ENCODE data around the gene F7. TPM values are rescaled to one million over a fixed set of nuclear protein-coding genes. Genes with fewer than 3 reads are reported as not detected.

F7 gene
- total RNA-seq, 2 donors from 2014 or later = 0.20 TPM; not detected in 1

DNA sequence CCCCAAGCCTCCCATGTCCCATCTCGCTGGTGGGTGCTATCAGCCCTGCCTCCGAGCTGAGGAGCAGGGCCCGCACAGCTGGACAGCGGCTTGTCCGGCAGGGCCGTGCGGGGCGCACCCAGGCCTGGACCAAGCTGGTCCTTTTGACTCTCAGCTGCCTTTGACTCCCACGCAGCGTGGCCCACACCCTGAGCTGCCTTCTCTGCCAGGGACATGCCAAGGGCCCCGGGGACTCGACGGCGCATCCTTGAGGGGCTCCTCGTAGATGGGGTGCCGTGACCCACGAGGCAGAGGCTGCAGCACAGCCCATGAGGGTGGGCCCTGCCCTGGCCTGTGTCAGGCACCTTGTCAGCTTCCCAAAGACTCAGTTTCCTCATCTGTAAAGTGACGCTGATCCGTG lies 38.8 kb upstream of the F7 start:
- Histone ChIP-seq H3K4me1 (no peaks in the 10 kb centered on the region), H3K36me3 (peaks cover 5% of the 10 kb centered on the region), H3K27ac (no peak overlapping the region), H3K9me3 (no peaks in the 10 kb centered on the region), H3K27me3 (no peaks in the 10 kb centered on the region), H3K4me3 (no peak overlapping the region)
- DNase-seq (ENCODE audit: low spot score) = no peak
- TF ChIP-seq, protein P1, sequence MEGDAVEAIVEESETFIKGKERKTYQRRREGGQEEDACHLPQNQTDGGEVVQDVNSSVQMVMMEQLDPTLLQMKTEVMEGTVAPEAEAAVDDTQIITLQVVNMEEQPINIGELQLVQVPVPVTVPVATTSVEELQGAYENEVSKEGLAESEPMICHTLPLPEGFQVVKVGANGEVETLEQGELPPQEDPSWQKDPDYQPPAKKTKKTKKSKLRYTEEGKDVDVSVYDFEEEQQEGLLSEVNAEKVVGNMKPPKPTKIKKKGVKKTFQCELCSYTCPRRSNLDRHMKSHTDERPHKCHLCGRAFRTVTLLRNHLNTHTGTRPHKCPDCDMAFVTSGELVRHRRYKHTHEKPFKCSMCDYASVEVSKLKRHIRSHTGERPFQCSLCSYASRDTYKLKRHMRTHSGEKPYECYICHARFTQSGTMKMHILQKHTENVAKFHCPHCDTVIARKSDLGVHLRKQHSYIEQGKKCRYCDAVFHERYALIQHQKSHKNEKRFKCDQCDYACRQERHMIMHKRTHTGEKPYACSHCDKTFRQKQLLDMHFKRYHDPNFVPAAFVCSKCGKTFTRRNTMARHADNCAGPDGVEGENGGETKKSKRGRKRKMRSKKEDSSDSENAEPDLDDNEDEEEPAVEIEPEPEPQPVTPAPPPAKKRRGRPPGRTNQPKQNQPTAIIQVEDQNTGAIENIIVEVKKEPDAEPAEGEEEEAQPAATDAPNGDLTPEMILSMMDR (IDR thresholded peaks at IDR 0.05) = no peak

DNA sequence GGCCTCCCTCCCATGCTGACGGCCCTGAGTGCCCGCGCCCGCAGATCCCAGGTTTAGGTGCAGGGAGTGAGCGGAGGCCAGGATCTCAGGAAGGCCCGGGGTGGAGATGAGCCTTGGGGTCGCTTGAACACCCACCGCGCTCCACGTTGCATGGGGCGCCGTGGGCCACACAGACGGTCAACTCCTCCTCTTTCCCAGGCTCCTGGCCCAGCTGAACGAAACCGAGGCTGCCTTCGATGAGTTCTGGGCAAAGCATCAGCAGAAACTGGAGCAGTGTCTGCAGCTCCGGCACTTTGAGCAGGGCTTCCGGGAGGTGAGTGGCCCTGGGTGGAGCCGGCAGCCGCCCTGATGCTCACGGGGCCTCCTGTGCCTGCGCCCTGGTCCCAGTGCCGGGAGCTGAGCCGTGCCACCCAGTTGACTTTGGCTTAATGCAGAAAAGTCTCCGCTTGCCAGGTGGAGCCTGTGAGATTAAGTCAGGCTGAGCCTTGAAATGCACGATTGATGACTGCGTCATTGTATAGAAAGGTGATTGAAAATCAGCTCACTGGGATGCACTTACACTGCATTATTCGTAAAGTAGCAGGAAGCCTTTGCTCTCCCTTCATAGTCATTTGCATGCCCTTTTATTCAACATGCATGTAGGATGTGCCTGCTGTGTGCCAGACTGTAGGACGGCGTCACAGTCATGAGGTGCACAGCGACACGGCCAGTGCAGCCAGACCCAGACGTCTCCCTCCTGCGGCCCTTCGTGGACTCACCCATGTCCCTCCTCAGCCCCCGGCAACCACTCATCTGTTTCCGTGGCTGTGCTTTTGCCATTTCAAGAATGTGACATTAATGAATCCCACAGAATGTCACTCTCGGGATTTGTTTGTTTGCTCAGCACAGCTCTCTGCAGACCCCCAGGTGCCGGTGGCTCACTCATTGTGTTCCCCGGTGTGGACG lies 35.5 kb upstream of the F7 start:
- H3K9me3 ChIP-seq = no peaks in the 10 kb centered on the region
- no peak for DNase-seq (ENCODE audit: low spot score)
- no peak overlapping the region for H3K27ac ChIP-seq
- TF ChIP-seq, protein P1 (IDR thresholded peaks at IDR 0.05) = no peak
- no peaks in the 10 kb centered on the region for H3K4me1 ChIP-seq
- no peaks in the 10 kb centered on the region for H3K27me3 ChIP-seq
- H3K4me3 ChIP-seq = no peak overlapping the region
- peaks cover 8% of the 10 kb centered on the region for H3K36me3 ChIP-seq

DNA sequence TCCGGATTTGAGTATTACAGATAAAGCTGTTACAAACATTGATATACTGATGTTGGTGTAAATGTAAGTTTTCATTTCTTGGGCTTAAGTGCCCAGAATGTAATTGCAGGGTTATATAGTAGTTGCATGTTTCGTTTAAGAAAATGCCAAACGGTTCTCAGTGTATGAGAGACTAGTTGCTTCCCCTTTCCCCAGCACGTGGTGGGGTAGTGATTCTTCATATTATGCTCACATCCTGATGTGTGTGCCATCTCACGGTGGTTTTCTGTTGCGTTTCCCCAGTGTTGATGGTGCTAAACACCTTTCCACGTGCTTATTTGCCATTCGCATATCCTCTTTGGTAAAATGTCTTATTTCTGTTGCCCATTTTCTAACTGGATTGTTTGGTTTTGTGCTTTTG lies 34.7 kb upstream of the F7 start:
- Histone ChIP-seq H3K36me3 (peaks cover 12% of the 10 kb centered on the region), H3K4me1 (no peaks in the 10 kb centered on the region), H3K27me3 (no peaks in the 10 kb centered on the region), H3K27ac (no peak overlapping the region), H3K9me3 (no peaks in the 10 kb centered on the region), H3K4me3 (no peak overlapping the region)
- TF ChIP-seq, protein P1 (IDR thresholded peaks at IDR 0.05) = no peak
- no peak for DNase-seq (ENCODE audit: low spot score)

DNA sequence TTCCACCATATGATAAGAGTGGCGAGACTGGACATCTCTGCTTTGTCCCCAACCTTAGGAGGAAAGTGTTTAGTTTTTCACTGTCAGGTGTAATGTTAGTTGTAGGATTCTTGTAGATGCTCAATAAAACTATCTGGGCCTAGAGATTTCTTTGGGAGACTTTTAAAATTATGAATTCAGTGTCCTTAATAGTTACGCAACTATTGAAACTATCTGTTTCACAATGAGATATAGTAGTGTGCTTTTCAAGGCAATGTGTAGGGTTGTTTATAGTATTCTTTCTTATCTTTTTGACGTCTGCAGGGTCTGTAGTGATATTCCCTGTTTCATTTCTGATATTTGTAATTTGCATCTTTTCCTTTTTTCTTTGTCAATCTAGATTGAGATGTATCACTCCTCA lies 33.2 kb upstream of the F7 start:
- no peak for DNase-seq (ENCODE audit: low spot score)
- Histone ChIP-seq H3K36me3 (peaks cover 15% of the 10 kb centered on the region), H3K27me3 (no peaks in the 10 kb centered on the region), H3K4me3 (no peak overlapping the region), H3K4me1 (no peaks in the 10 kb centered on the region), H3K27ac (no peak overlapping the region), H3K9me3 (no peaks in the 10 kb centered on the region)
- TF ChIP-seq, protein P1 (IDR thresholded peaks at IDR 0.05) = no peak

DNA sequence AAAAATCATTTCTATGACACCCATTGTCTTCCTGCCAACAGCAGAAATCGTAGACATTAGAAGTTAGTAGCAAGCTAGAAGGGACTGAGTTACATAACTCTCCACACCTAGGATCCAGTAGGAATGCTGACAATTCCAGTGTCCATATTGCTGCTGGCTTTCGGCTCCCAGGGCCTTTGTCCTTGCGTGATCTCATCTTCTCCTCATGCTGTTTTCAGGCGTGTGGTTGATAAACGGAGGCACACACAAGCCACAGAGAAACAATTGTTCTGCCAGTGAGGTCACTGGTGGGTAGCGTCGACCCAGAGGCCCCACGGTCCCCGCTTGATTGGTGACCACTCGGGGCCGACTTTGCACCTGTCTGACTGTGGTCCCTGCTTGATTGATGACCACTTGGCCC lies 31.6 kb upstream of the F7 start:
- Histone ChIP-seq H3K4me3 (no peak overlapping the region), H3K27ac (no peak overlapping the region), H3K27me3 (no peaks in the 10 kb centered on the region), H3K4me1 (no peaks in the 10 kb centered on the region), H3K36me3 (peaks cover 15% of the 10 kb centered on the region), H3K9me3 (no peaks in the 10 kb centered on the region)
- DNase-seq (ENCODE audit: low spot score) = no peak
- TF ChIP-seq, protein P1 (IDR thresholded peaks at IDR 0.05) = no peak
